Stimulated activated CD4-positive, alpha-beta T cell treated with anti-CD3 and anti-CD28 coated beads, Interleukin-12 subunit alpha, Interleukin-12 subunit beta, amount 100 ng/mL, for 48 hours (primary cell): ENCODE data around the gene HIGD2A.

ENCODE experiments used
- DNase-seq, 3 donors: peaks; one replicate each; pipeline ENCODE4 v3.0.0-alpha.2; 2020; ENCODE audit warnings: low read depth in 2 of 3, low spot score in 1 of 3

HIGD2A gene

DNA sequence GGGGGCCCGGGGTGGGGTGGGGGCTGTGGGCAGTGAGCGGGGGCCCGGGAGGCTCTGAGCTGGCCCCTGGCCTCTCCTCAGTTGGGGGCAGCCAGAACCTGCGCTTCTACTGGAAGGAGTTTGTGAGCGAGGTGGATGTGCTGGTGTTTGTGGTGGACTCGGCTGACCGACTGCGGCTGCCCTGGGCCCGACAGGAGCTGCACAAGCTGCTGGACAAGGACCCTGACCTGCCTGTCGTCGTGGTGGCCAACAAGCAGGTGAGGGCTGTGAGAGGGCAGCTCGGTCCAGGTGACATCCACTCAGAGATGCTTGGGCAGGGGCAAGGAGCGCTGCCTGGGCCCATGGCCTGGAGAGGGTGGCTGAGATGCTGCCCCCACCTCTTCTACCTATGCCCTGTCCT, 19.8 kb upstream of the HIGD2A start:
- no peak for DNase-seq

GRCh38 chr5:176369934-176370711, 18.4 kb upstream of the HIGD2A start:
- no peak for DNase-seq

- no peak for DNase-seq
Measured at GRCh38 chr5:176371621-176372539, 16.7 kb upstream of the HIGD2A start.

DNA sequence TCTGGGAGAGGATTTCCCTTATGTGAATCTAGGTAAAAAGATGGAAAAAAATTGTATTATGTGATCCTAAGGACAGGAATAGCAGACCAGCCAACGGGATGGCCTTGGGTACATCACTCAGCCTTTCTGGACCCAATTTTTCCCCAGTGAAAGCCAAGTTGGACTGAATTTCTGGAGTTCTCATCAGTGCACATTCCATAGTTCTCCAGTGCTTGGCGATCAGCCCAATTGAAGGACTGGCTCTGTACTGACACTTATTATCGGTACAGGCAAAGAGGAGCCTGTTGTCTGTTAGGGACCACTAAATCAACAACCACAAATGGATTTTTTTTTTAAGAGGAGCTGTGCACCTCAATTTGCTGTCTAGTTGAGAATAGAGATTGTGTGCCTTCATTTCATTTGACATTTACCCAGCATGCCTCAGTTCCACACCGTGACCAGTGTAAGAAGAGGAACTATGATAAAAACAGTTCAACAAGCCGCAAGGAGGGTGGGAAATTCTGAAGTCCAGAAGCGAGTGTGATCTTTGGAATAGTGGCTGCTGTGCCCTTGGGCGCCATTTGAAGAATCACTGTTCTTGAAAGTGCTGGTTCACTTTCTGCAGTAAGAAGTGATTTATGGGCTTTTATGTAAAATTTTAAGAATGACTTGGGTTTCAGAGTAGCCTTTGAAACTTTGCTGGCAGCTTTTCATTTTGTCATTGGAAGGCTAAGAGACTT, 15.3 kb upstream of the HIGD2A start:
- no peak for DNase-seq

DNA sequence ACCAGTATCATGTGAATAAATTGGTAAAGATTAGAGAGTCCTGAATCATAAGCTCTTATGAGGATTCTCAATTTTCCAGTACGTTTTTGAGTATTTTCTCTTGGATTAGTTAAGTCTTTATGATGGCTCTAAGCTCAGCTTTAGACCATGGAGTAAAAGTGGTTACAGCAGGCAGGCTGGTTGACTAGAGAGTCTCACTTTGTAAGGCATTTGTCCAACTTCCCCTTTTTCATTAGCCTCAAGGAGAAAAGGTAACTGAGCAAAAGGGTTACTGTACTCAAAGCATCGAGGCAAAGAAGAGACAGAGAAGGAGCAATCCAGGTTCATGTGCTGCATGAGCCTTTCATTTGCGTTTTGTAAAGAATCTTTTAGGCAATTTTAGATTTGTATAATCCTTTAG, 8.7 kb upstream of the HIGD2A start:
- no peak for DNase-seq

DNA sequence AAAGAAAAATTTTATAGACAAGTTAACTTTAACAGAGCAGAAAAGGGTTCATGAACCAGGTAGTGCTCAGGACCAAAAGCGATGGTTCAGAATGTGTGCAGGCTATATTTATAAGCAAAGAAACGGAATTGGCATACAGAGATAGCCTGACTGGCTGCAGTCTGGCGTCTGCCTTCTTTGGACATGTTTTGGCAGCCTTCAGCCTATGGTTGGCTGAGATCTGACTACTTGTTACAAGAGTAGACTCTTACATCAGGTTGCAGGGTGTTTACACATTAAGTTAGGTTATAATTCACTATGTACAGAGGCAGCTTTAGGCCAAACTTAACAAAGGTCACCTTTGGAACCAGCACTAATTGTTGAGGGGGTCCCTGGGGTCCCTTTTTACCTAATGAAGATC, 7.1 kb upstream of the HIGD2A start:
- no peak for DNase-seq

DNA sequence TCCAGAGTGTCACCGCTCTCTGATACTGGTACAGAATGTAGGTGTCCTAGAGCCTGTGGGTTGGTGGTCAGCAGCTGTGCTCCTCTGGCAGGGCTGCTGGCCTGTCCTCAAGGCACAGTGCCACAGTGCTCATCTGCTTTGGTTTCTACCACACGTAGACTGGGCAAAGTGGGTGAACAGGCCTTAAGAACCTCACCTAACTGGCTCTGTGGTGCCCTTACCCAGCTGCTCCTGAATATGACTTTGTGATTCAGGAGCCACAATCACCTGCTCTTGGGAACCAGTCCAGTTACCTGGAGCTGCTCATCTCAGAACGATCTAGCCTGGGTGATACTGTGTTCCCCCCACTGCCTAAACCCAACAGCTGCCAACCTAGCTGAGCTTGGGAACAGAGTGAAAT, 6.6 kb upstream of the HIGD2A start:
- no peak for DNase-seq

- DNase-seq: no peak
Measured at GRCh38 chr5:176382721-176383120, 5.8 kb upstream of the HIGD2A start.

- no peak for DNase-seq
Measured at GRCh38 chr5:176383248-176383905, 5.2 kb upstream of the HIGD2A start.

DNA sequence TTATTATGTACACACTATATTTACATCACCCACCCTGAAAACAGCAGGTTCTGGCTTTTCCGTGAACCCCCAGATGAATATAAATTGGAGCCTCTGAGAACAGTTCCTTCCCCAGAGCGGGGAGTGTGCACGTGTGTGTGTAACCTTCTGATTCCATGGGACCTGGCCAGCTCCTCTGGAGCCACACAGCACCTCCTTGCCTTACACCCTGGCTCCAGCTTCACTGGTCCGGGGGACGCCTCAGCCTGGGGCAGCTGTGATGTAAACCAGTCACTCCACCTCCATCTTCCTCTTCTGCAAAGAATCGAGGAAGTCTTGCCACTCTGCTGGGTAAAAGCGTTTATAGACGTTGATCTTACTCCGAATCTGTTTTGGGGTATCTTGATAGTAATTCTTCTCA, 4.6 kb upstream of the HIGD2A start:
- DNase-seq: no peak

DNA sequence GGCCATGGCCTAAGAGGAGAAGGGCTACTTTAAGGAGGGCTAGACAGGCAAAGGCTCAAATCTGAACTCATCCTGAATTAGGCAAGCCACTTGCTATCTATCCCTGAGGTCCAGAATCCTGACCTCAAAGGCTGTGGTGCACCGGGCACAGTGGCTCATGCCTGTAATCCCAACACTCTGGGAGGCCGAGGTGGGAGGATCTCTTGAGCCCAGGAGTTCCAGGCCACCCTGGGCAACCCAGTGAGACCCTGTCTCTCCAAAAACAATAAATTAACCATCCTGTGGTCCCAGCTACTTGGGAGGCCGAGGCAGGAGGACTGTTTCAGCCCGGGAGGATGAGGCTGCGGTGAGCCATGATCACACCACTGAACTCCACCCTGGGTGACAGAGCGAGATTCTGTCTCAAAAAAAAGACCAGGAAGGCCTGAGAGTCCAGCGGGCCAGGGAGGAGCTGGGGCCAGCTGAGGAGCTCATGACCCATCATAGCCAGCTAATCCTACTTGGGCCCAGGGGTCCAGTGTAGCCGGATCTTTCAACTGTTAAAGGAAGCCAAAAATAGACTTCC, 4.1 kb upstream of the HIGD2A start:
- DNase-seq: no peak

GRCh38 chr5:176384991-176385390, 3.6 kb upstream of the HIGD2A start:
- DNase-seq: no peak

GRCh38 chr5:176386491-176386890, 2.1 kb upstream of the HIGD2A start:
- no peak for DNase-seq

DNA sequence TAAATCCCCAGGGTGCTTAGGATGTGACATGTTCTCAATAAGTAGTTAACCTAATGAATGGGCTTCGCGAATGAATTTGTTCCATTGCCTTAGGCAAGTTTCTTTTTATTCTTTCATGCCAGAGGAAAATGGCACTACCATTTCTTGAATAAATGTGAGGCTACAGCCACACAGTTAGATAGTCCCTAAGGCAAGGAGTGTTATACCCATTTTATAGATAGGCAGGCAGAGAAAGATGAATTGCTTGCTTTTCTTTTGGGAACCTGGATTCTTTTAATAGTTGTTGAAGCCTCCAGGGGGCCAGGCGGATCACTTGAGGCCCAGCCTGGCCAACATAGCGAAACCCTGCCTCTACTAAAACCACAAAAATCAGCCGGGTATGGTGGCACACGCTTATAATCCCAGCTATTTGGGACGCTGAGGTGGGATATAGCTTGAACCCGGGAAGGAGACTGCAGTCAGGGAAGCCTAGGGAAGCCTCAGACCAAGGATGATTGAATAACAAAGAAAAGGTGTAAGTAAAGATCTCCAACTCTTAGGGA, 1.1 kb upstream of the HIGD2A start:
- no peak for DNase-seq

DNA sequence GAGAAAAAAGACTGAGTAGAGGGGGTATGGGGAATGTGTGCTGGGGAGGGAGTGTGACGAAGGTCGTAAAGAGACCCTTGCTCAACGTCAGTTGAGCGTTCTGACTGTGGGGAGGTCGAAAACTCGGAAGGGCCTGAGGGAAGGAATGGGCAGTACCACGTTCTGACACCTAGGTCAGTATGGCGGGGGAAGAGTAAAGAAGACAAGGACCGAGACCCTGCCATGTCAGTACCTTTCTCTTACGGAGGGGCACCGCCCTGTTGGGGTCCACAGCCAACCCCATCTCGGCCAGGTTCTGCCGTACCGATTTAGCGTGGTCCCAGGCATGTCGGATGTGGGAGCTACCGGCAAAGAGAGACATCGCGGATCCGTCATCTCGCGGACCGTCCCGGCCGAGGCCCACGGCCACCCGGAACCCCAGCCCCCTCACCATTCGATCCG, 528 bp upstream of the HIGD2A start:
- DNase-seq: no peak

- no peak for DNase-seq
Measured at GRCh38 chr5:176389135-176390123, 878 bp downstream of the HIGD2A start.

DNA sequence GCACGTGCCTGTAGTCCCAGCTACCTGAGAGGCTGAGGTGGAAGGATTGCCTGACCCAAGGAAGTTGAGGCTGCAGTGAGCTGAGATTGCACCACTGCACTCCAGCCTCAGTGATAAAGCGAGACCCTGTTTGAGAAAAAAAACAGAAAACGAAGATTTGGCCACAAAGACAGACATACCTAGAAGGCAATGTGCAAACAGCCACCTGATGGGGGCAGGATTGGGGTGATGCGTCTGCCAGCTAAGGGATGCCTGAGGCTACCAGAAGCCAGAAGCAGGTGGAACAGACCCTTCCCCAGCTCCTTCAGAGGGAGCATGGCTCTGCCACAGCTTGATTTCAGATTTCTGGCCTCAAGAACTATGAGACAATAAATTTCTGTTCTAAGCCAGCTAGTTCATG, 2.9 kb downstream of the HIGD2A start:
- DNase-seq: no peak

- DNase-seq: no peak
Measured at GRCh38 chr5:176391999-176392398, 3.4 kb downstream of the HIGD2A start.

- DNase-seq: no peak
Measured at GRCh38 chr5:176392526-176392925, 4.0 kb downstream of the HIGD2A start.
